ENCODE results near the gene DEDD2.

DEDD2 gene

GRCh38 chr19:42200116-42200715 is 17.3 kb downstream of the DEDD2 start:
- Histone ChIP-seq H3K4me1 (ENCODE audit: insufficient read depth, low read length, severe bottlenecking) (peaks cover 24% of the 10 kb centered on the region), H3K27me3 (ENCODE audit: insufficient read depth, low read length) (no peaks in the 10 kb centered on the region), H3K9me3 (ENCODE audit: low read length) (no peaks in the 10 kb centered on the region), H3K27ac (ENCODE audit: low read depth, low read length, poor library complexity, severe bottlenecking) (no peak overlapping the region), H2AFZ (ENCODE audit: low read length) (no peak overlapping the region), H3F3A (ENCODE audit: insufficient read depth, low read length) (no peaks in the 10 kb centered on the region), H3K9me2 (ENCODE audit: low read depth, low read length) (no peaks in the 10 kb centered on the region), H3K36me3 (ENCODE audit: insufficient read depth, low read length) (peaks cover 82% of the 10 kb centered on the region), H3K4me3 (ENCODE audit: low read depth, low read length, poor library complexity, severe bottlenecking) (no peak overlapping the region), H4K20me1 (ENCODE audit: insufficient read depth, low read length) (no peaks in the 10 kb centered on the region), H3K4me2 (ENCODE audit: low read length) (no peak overlapping the region), H3K9ac (ENCODE audit: low read length) (no peak overlapping the region), H3K79me2 (ENCODE audit: insufficient read depth, low read length) (no peaks in the 10 kb centered on the region)
- TF ChIP-seq, protein P1, sequence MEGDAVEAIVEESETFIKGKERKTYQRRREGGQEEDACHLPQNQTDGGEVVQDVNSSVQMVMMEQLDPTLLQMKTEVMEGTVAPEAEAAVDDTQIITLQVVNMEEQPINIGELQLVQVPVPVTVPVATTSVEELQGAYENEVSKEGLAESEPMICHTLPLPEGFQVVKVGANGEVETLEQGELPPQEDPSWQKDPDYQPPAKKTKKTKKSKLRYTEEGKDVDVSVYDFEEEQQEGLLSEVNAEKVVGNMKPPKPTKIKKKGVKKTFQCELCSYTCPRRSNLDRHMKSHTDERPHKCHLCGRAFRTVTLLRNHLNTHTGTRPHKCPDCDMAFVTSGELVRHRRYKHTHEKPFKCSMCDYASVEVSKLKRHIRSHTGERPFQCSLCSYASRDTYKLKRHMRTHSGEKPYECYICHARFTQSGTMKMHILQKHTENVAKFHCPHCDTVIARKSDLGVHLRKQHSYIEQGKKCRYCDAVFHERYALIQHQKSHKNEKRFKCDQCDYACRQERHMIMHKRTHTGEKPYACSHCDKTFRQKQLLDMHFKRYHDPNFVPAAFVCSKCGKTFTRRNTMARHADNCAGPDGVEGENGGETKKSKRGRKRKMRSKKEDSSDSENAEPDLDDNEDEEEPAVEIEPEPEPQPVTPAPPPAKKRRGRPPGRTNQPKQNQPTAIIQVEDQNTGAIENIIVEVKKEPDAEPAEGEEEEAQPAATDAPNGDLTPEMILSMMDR (IDR thresholded peaks at IDR 0.05; ENCODE audit: low read length): no peak
- TF ChIP-seq EZH2 (IDR thresholded peaks at IDR 0.05; ENCODE audit: borderline replicate concordance, low read length): no peak

- Histone ChIP-seq H2AFZ (ENCODE audit: low read length) (no peak overlapping the region), H3K27ac (ENCODE audit: low read depth, low read length, poor library complexity, severe bottlenecking) (peak overlapping the region; percentile 38), H4K20me1 (ENCODE audit: insufficient read depth, low read length) (no peaks in the 10 kb centered on the region), H3K27me3 (ENCODE audit: insufficient read depth, low read length) (no peaks in the 10 kb centered on the region), H3K4me3 (ENCODE audit: low read depth, low read length, poor library complexity, severe bottlenecking) (no peak overlapping the region), H3K4me2 (ENCODE audit: low read length) (peak overlapping the region; percentile 8; the same call in 1 of the 2 replicates), H3K4me1 (ENCODE audit: insufficient read depth, low read length, severe bottlenecking) (peaks cover 24% of the 10 kb centered on the region), H3K9ac (ENCODE audit: low read length) (no peak overlapping the region), H3K9me2 (ENCODE audit: low read depth, low read length) (no peaks in the 10 kb centered on the region), H3K36me3 (ENCODE audit: insufficient read depth, low read length) (peaks cover 76% of the 10 kb centered on the region), H3F3A (ENCODE audit: insufficient read depth, low read length) (no peaks in the 10 kb centered on the region), H3K9me3 (ENCODE audit: low read length) (no peaks in the 10 kb centered on the region), H3K79me2 (ENCODE audit: insufficient read depth, low read length) (no peaks in the 10 kb centered on the region)
- no peak for TF ChIP-seq EZH2 (IDR thresholded peaks at IDR 0.05; ENCODE audit: borderline replicate concordance, low read length)
- TF ChIP-seq, protein P1 (IDR thresholded peaks at IDR 0.05; ENCODE audit: low read length): peak; percentile 45; the same call in 1 of the 2 replicates
These were observed 17.9 kb downstream of the DEDD2 start for GRCh38 chr19:42199440-42200115.

DNA sequence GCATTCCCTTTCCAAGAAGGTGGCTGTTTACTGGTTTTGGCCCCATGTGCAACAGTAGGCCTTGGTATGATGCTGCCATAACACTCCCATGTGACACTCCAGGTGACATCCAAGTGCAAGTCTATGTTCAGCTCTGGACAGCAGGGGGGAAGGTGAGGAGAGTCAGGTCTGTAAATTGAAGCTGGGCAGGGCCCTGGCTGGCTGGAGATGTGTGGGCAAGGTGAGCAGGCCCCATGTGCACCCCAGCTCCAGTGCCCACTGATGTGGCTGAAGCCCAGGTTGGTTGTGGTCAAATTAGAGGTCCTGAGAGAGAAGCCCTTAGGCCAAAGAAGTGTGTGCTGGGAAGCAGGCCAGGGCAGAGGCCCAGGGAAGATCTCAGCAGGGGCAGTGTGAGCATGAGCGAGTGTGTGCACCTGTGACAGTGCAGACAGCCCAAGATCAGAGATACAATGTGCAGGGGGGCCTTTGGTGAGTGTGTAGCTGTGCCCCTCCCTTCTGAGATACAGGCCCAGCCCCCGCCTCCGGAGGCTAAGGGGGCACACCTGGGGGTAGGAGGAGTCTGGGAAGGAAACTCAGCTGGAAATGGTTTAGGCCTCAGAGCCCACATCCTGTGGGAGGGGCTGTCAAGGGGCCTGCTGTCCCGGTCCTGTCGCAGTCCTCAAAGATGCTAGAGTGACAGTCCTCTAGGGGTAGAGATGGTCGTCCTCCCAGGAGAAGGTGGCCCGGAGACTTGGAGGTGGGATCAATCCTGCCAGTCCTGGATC is 18.6 kb downstream of the DEDD2 start:
- Histone ChIP-seq H3K27me3 (ENCODE audit: insufficient read depth, low read length) (no peaks in the 10 kb centered on the region), H3K4me1 (ENCODE audit: insufficient read depth, low read length, severe bottlenecking) (peaks cover 24% of the 10 kb centered on the region), H2AFZ (ENCODE audit: low read length) (no peak overlapping the region), H3K27ac (ENCODE audit: low read depth, low read length, poor library complexity, severe bottlenecking) (peak overlapping the region; percentile 38), H4K20me1 (ENCODE audit: insufficient read depth, low read length) (no peaks in the 10 kb centered on the region), H3K4me2 (ENCODE audit: low read length) (peak overlapping the region; percentile 8; the same call in 1 of the 2 replicates), H3K4me3 (ENCODE audit: low read depth, low read length, poor library complexity, severe bottlenecking) (no peak overlapping the region), H3K36me3 (ENCODE audit: insufficient read depth, low read length) (peaks cover 70% of the 10 kb centered on the region), H3F3A (ENCODE audit: insufficient read depth, low read length) (no peaks in the 10 kb centered on the region), H3K9ac (ENCODE audit: low read length) (no peak overlapping the region), H3K9me2 (ENCODE audit: low read depth, low read length) (no peaks in the 10 kb centered on the region), H3K79me2 (ENCODE audit: insufficient read depth, low read length) (no peaks in the 10 kb centered on the region), H3K9me3 (ENCODE audit: low read length) (no peaks in the 10 kb centered on the region)
- TF ChIP-seq EZH2 (IDR thresholded peaks at IDR 0.05; ENCODE audit: borderline replicate concordance, low read length): no peak
- TF ChIP-seq, protein P1 (IDR thresholded peaks at IDR 0.05; ENCODE audit: low read length): no peak
